Femur (tissue), 1 donor: Measurements from ENCODE around the gene RABEP1.
A peak's percentile ranks its signal among the peaks of the same experiment; 100 is the strongest.

Experiments used
- DNase-seq: peaks from one replicate; pipeline ENCODE4 v3.0.0-alpha.2; 2017

The RABEP1 gene

DNA sequence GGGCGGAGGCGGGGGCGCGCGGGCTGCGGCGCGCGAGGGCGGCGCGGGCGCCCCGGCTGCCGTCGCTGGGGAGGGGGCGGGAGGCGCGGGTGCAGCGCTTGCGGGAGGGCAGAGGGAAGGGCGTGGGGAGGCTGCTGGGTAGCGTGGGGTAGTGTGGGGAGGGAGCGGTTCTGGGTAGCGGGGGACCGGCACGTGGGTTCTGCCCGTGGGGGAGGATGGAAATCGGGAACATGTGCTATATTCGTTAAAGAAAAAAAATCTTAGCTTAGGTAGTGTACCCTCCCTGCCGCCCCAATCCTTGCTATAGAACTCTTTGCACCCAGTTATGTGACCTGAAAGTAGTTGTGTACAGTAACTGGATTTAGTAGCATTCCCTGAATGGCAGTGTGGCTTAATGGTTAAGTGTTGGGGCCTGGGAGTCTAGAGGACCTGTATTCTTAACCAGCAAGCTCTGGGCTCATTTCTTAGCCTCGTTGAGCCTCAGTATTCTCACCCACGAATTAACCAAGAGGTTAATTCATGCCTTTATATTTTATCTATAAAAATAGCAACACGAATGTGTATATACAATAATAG is 646 bp downstream of the RABEP1 start:
- DNase-seq = peak; percentile 48

DNA sequence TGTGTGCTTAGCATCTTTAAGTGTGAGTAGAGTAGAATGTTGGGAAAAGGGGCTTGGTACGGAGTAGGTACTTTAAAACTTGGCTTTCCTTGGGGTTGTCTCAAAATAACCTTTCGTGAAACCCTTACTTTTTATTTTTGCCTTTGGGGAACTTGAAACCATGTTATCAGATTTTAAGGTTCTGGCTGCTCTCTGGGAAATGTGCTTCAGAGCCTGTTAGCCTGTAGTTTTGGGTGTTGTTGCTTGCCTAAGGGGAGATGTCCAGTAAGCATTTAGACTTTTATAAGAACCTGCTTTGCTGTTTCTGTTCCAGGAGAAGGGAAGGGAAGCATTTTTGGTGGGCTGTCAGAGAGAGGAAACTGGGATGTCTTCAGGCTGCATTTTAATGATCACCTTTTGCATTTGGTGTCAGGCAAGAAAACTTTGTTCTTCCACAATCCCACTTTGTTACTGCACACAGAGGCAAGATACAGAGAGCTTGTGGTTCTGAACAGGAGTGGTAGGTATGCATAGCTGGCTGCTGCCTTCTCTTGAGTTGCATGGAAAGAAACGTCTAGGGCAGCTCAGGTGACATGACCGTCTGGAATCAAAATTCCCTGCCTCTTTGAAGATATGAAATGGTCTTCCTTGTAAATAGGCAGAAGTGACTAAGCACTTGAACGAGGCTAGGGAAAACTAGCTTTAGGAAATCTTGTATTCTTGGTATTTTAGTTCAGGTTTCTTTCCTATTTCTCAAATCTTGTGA is 1.7 kb downstream of the RABEP1 start:
- DNase-seq = no peak

DNA sequence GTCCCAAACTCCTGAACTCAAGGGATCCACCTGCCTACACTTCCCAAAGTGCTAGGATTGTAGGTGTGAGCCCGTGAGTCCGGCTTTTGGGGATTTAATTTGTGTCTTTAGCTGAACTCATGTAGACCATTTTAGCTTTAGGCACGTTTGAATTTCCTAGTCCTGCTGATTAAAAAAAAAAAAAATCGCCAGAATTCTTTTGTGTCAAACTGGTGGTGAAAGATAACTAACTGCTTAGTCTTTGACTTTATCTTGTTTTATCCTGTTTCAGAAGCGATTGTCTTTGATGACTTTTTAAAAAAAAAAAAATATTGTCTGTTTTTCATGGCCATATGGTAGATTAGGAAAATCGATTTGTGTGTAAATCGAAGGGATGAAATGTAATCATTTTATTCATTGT is 2.6 kb downstream of the RABEP1 start:
- no peak for DNase-seq

DNA sequence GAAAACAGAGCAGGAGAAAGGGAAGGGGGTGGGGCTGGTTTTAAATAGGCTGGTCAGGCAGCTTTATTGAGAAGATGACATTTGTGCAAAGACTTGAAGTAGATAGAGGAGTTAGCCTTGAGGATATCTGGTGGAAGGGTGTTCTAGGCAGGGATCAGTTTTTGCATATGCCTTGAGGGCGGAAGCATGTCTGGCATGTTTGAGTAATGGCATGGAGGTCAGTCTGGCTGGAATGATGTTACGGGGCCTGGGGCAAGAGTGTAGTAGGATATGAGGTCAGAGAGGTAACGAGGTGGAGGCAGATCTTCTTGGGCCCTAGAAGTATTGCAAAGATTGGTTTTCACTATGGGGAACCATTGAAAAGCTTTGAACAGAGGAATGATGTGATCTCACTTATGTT is 4.8 kb downstream of the RABEP1 start:
- no peak for DNase-seq

DNA sequence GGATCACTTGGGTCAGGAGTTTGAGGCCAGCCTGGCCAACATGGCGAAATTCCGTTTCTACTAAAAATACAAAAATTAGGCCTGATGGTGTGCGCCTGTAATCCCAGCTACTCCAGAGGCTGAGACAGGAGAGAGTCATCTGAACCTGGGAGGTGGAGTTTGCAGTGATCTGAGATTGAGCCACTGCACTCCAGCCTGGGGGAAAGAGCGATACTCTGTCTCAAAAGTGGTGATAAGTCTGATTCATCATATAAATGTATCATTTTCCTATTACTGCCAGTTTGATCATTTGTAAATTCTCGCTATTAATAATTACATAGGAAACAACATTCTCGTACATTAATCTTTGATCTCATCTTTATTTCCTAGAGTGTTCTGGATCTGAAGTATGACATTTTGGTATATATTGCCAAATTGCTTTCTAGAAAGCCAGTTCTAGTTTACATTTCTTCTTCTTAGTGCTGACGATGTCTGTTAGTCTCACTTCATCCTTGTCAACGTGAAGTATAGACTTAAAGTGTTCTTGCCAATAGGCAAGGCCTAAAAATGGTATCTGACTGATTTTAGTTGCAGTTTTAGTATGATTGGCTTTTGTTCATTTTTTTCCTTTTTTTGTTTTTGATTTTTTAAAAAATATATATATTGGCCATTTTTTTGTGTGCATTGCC is 9.7 kb downstream of the RABEP1 start:
- no peak for DNase-seq

DNA sequence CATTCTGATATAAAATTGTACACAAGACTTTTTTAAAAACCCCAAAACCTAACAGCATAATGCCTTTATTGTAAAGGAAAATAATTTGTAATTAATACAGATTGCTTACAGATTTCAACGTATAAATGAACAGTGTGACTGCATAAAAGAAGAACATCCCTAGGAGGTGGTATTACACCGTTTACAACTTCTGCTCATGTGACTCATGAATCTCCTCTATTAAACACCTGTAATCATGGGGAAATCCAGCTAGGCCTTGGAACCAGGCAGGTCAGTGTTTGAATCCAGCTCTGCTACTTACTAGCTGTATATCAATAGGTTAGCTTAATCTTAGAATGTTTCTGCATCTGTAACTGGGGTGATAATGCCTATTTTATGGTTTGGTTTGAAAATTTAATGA is 15.2 kb downstream of the RABEP1 start:
- DNase-seq = no peak

DNA sequence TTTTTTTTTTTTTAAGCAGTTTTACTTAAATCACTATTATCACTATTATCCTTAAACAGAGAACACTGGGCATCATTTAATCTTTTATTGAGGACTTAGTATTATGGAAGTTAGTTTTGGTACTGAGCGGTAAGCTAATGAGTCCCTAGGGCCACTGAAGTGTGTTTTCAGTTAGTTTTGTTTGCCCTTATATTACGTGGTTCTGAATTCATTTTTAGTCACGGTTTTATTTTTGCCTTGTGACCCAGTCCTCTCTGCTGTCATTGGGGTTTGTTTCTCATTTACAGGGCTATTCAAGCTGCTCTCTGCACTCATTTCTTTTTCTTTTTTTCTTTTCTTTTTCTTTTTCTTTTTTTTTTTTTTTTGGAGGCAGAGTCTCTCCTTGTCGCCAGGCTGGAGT is 17.3 kb downstream of the RABEP1 start:
- no peak for DNase-seq

DNA sequence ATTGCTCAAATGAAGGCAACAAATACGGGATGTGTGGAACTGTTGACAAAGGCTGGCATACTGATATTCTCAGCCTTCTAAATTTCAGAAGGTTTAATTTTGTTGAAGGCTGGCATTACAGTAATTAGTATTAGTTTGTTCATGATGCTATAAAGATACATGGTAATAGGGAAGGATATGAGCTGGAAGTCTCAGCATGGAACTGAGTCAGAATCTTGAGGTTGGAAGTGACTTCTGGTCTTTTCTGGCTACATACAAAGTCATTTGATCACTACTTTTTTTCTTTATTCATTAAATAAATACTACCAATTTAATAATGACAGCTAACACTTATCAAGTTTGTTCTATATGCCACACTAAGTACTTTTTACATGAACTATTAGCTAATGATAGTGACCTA is 22.6 kb downstream of the RABEP1 start:
- no peak for DNase-seq

DNA sequence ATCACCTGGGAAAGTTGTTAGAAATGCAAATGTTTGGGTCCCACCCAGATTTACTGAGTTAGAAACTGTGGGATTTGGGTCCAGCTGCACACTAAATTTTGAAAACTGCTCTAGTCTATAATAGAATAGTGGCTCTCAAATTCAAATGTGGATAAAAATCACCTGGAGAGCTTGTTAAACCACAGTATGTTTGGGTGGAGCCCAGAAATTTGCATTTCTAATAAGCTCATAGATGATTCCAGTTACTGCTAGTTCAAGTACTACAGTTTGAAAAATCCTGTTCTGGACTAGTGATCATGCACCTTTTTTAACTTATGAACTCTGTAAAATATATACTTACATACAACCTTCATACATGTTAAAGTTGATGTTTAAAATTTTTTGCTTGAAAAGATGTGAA is 27.8 kb downstream of the RABEP1 start:
- DNase-seq = no peak

DNA sequence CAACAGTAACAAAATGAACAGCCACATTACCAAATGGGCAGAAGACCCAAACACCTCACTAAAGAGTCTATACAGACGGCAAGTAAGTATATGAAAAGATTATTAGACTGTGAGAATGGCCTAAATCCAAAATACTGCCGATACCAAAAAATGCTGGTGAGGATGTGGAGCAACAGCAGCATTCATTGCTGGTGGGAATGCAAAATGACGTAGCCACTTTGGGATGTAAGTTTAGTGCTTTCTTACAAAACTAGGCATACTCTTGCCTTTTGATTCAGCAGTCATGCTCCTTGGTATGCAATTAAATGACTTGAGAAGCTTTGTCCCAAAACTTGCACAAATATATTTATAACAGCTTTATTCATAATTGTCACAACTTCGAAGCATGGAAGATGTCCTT is 43.8 kb downstream of the RABEP1 start:
- no peak for DNase-seq

DNA sequence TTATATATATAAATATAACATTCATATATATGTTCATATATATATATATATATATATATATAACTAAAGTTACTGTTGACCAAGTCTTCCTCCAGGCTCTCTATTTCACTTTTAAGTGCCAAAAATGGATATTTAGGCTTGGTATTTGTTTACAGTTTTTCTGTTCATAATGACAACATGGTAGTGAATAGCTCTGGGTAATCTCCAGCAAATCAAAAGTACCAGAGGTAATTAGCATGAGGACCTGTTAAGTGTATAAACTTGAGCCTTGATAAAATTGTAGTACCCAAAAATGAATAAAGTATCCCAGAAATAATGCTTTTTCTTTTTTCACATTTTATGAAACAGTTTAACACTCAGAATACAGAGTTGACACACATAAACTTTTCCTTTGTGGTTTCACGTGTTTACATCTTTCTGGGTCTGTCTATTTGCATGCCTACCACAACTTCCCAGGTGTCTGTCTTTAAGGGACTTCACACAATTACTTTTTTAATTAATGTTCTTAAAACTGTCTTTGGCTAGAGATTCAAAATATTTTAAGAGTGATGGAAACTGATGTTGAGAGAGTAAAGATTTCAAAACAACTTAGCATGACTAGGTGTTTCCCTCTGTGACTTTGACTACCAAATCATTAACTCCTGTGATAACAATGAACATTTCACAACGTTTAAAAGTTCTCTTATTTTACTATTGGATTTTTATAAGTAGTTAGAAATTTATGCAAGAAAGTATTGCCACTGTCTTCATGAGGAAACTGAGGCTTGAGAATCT is 47.9 kb downstream of the RABEP1 start:
- no peak for DNase-seq

DNA sequence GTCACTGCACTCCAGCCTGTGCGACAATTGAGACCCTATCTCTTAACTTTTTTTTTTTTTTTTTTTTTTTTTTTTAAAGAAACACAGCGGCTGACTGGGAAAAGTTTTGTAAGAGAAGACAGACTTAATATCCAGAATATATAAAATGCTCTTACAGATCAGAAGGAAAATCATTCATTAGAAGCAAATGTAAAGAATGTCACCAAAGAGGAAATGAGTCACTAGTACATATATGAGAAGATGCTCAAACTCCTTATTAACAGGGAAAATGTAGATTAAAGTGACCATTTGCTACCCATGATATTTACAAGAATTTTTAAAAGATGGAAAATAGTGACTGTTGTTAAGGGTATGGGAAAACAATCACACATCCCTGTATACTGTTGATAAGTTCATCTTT is 48.9 kb downstream of the RABEP1 start:
- no peak for DNase-seq

DNA sequence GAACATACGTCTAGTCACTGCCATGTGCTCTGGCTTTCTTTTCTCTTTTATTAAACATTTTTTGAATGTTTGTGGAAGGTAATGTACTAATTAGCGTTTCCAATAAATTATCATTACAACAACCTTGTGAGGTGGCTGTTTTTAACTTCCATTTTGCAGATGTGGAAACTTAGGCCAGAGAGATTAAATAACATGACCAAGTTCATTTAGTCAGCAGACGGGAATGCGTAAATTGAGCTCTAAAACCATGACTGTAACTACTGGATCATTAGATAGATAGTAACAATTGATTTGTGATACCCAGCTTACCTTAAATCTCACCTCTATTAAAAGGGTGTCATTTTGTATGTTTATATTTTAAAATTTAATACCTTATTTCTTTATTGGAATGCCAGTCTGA is 49.4 kb downstream of the RABEP1 start:
- DNase-seq = no peak

DNA sequence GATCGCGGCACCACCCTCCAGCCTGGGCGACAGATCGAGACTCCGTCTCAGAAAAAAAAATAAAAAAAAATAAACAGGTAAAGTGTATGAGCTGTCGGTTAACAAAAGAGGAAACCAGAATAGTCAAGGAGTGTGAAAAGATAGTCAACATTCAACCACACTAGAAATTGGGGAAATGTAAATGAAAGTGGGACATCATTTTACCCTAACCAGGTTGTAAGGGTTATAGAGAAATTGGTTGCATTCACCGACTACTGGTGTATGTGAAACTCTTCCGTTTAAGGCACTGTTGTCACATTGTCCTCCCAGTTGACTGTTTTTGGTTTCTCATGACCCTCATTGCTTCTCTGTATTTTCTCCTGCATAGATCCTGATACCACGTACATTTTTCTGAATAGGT is 62.8 kb downstream of the RABEP1 start:
- no peak for DNase-seq

DNA sequence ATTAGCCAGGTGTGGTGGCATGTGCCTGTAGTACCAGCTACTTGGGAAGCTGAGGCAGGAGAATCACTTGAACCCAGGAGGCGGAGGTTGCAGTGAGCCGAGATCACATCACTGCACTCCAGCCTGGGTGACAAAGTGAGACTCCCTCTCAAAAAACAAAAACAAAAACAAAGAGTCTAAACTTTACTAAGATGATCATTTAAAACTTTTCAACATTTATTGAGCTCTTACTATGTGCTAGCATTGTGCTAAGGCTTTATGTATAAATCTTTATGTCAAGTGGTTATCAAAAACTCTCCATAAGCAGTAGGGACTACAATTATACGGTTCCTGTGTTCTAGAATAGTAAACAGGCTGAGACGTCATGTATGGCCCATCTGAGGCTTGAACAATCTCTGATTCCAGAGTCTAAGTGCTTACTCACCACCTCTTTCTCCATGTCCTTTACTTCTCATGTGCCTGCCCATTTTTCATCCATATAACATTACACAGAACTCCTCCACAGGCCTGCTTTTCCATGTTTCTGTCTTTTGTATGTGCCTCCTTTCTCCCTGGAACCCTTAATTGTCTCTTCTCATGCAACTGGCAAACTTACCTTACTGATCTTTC is 70.7 kb downstream of the RABEP1 start:
- DNase-seq = no peak

DNA sequence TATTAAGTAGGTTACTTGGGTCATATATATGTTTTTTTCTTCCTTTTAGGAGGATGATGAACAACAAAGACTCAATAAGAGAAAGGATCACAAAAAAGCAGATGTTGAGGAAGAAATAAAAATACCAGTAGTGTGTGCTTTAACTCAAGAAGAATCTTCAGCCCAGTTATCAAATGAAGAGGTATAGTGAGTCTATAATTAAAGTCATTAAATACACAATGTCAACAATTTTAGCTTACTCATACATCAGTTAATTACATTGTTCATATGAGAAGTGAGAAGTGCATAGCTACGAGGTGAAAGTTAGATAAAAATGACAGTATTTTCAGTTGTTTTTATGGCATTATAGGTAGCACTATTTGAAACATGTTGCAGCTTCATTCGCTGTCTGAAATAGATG is 72.2 kb downstream of the RABEP1 start:
- no peak for DNase-seq

DNA sequence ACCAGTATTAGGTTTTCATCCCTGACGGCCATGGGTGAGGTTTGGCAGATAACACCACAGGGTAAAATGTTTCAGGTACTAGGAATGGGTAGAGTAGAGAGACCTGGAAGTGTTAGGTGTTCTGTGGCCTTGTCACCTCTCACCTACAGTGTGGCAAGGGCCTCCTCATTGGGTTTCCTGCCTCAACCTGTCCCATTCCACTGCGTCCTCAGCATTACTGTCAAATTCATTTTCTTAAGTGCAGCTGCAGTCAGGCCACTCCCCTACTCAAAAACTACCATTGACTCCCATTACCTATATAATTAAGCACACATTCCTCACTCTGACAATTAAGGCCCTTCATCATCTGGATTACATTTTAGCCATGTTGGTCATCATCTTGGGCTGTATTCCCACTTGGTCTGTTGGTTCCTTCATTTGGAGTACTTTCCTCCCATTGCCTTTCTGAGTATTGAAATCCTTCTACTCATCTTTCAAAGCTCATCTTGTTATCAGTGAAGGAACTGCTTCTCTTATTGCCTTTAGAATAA is 72.9 kb downstream of the RABEP1 start:
- DNase-seq = no peak

DNA sequence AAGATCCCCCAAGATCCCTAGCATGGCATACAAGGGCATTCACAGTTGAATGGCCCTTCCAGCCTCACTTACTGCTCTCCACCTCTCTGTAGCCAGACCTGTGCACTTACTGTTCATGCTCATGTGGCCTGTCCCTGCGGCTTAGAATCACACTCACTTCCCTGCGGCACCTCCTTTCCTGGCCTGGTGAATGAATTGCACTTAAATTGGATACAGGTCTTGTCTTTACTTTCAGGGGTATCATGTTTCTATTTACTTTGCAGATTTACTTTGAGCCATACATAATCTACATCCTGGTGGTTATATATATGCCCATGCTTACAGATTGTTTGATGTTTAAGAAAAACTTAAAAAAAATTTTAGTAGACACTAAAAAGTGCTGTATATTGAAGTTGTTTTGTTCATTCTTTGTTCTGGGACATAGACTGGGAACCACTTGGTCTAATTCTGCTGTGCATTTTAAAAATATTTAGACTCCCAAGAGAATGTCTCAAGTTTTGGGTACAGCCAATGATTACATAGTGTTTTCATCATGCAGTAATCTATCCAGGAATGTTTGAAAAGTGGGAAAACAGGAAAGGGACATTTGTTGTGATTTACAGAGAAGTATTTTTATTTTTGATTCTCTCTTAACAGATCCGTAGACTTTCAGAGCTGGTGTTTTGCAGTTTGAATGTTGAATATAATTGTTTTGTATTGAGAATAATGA is 73.5 kb downstream of the RABEP1 start:
- no peak for DNase-seq

DNA sequence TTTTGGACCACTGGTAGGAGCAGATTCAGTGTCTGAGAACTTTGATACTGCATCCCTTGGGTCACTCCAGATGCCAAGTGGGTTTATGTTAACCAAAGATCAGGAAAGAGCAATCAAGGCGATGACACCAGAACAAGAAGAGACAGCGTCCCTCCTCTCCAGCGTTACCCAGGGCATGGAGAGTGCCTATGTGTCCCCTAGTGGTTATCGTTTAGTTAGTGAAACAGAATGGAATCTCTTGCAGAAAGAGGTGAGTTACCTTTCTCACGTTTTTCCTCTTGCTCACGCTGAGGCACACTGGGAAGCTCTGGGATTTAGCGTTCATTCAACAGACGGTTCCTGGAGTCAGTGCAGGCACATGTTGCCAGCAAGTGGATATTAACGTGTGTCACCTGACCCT is 79.3 kb downstream of the RABEP1 start:
- DNase-seq = no peak

DNA sequence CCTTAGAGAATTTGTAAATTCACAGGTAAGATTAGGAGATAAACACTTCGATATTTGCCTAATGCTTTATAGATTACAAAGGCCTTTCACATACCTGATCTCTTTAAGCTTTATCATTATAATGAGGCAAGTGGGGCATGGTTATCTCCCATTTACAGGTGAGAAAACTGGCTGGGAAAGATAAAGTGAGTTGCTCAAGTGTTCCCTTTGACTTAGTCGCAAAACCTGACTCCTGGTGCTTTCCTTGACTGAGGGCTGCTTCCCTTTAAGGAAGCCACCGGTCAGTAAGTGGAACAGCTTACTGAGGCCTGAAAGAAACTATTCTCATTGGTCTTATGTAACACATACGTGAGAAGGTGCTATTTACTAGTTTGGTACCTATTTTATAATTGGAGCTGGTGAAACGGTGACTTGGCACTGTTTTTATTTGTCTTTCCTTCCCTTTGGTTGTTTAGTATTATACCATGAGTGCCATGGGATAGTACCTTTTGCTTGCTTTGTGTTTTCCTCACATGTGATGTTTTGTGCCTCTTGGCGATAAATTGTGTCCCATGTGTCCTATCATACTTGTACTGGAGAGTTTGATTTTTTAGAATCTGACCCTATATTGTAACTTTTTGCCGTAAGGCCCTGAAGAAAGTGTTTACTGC is 80.2 kb downstream of the RABEP1 start:
- no peak for DNase-seq

DNA sequence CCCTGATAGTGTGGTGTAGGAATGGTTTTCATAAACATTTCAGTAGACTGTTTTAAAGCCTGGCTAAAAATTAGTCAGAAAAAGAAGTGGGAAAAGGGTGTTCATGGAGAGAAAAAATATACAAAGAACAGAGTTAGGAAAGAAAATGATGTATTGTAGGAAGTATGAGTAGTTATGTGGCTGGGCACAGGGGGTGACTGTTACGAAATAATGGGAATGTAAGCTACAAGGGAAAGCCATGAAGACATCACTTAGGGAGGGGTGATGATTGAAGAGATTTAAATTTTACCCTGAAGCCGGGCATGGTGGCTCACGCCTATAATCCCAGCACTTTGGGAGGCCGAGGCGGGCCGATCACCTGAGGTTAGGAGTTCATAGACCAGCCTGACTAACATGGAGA is 82.1 kb downstream of the RABEP1 start:
- DNase-seq = no peak

DNA sequence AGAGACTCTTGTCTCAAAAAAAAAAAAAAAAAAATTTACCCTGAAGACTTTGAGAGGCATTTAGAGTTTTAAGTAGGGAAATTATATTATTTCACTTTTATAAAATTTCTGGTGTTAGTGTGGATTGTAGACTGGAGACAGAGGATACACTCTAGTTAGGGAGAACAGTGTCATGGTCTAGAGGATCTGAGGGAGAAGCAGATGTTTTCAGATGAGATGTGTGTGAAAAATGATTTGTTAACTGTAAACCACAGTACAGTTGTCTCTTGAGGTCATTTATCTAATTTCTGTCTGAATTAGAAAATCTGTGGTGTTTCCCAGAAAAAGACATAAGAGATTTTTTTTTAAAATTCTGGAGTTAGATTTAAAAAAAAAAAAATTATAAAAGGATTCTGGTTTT is 82.6 kb downstream of the RABEP1 start:
- DNase-seq = no peak
